ENCODE measurements around the gene GPSM1.

DNA sequence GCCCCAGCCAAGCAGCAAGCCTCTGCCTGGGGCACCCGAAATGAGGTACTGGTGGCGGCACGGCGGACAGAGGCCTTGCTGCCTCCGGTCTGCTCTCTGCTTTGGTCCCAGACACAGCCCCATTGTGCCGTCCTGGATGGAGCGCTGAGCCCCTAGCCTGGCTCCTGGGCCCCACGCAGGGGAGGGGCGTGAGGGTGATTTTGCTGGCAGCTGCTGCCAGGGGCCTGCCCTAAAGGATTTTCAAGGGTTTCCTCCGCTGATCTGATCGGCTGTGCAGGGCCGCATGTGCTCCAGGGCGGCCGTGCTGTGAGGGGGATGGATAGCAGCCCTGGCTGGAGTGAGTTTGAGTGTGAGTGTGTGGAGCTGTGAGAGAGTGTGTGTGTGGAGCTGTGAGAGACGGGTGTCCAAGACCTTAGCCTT is 1.3 kb downstream of the GPSM1 start:
- TF ChIP-seq CTCF (conservative IDR thresholded peaks at IDR 0.05; ENCODE audit: low read length) (no peak), EZH2phosphoT487 (IDR thresholded peaks at IDR 0.05; ENCODE audit: borderline replicate concordance) (no peak)
